Sigmoid colon (tissue), 4 donors: Measurements from ENCODE around the gene ATXN2.

Source experiments
- CTCF ChIP-seq, 4 experiments: fragments of 450-650 bp in 3 of 4; fragments of 200-600 bp in 1 of 4; IDR thresholded peaks; one replicate each; pipeline ENCODE4 v1.5.1; 2016 to 2019; ENCODE audit warnings: antibody characterized with exemption in 4 of 4, mild to moderate bottlenecking in 3 of 4, moderate library complexity in 2 of 4
- EP300 ChIP-seq, 4 donors: sonication (generic); formaldehyde crosslinking; IDR thresholded peaks; one replicate each; pipeline ENCODE4 v1.6.1; 2017; ENCODE audit warnings: antibody characterized with exemption in 4 of 4

- no peak for TF ChIP-seq CTCF (IDR thresholded peaks at IDR 0.05)
- no peak for TF ChIP-seq EP300 (IDR thresholded peaks at IDR 0.05)
Observed at GRCh38 chr12:111586986-111587385, 12.1 kb downstream of the ATXN2 start.
